GM06990 (cell line): ENCODE results near the gene CACNA2D3.

Experiments used
- DNase-seq: peaks from one replicate; pipeline ENCODE4 v3.0.0-alpha.2; 2011; ENCODE audit not compliant: insufficient read length; ENCODE audit errors: extremely low read depth
- H3K27me3 ChIP-seq: replicated peaks from 2 replicates; pipeline ENCODE4 v1.6.0; 2011; ENCODE audit warnings: low read length; ENCODE audit not compliant: control insufficient read depth, insufficient read depth
- H3K36me3 ChIP-seq: 2 replicates; pipeline ENCODE4 v1.5.1; 2011; ENCODE audit warnings: low read length; ENCODE audit not compliant: control insufficient read depth, insufficient read depth
- H3K4me3 ChIP-seq: replicated peaks from 2 replicates; pipeline ENCODE4 v1.5.1; 2011; ENCODE audit warnings: low read depth, mild to moderate bottlenecking, control low read depth, low read length
- CTCF ChIP-seq: IDR thresholded peaks from 2 replicates; pipeline ENCODE4 v1.5.1; 2011; ENCODE audit warnings: low read length, control low read depth, mild to moderate bottlenecking, inconsistent platforms; ENCODE audit not compliant: insufficient read depth, poor library complexity, severe bottlenecking

The CACNA2D3 gene

DNA sequence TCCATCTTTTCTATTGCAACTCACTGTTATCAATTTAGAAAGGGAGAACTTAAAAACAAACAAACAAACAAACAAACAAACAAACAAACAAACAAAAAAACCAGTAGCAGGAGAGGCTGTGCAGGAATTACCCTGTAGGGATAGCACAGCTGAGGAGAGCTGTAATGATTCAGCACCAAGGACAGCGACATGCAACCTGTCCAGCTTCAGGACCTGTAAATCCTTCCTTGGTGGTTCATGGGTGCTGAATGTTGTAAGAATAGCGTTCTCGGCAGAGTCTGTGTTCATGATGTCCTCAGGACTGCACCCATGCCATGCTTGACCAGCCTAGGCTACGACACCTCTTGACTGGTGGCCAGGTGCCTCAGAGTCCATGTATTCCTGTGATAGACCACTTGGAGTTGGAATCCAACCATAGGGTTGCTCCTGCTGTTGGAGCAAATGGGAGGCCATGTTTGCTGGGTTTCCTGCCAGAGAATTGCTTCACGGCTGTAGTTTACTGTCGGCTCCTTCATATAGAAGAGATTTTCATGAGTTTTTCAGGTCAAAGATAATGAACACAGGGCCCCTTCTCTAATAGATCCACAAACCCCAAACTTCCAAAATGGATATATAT, 65.9 kb downstream of the CACNA2D3 start:
- peak; percentile 2 for DNase-seq
- TF ChIP-seq CTCF = no peak
- Histone ChIP-seq H3K36me3 (no peaks in the 10 kb centered on the region), H3K27me3 (no peaks in the 10 kb centered on the region), H3K4me3 (no peak overlapping the region)

- DNase-seq = no peak
- H3K4me3 ChIP-seq = no peak overlapping the region
- no peak for TF ChIP-seq CTCF
- no peaks in the 10 kb centered on the region; the same call in 1 of the 2 replicates for H3K27me3 ChIP-seq
- no peaks in the 10 kb centered on the region for H3K36me3 ChIP-seq
Measured at GRCh38 chr3:54191220-54191619, 68.9 kb downstream of the CACNA2D3 start.

DNA sequence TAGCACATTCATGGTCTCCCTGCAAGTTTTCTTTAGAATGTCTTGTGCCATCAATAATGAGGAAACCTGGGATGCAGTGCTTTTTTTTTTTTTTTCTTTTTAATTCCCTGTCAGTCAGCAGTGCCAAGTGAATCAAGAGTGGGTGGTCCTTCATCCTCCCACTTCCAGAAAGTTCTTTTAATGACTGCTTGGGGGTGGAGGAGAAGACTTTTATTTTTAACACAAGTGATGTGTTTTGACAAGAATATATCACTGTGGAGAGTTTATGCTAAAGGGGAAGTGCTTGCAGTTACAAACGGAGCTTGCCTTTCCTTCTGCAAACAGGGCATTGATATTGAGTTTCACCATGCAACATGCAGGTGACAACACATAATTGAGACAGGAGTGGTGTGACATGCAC, 69.7 kb downstream of the CACNA2D3 start:
- no peak for TF ChIP-seq CTCF
- no peaks in the 10 kb centered on the region for H3K36me3 ChIP-seq
- DNase-seq = no peak
- no peak overlapping the region for H3K4me3 ChIP-seq
- no peaks in the 10 kb centered on the region; the same call in 1 of the 2 replicates for H3K27me3 ChIP-seq

GRCh38 chr3:54193093-54193492, 70.7 kb downstream of the CACNA2D3 start:
- no peak for DNase-seq
- no peak for TF ChIP-seq CTCF
- Histone ChIP-seq H3K36me3 (no peaks in the 10 kb centered on the region), H3K4me3 (no peak overlapping the region), H3K27me3 (no peaks in the 10 kb centered on the region; the same call in 1 of the 2 replicates)

DNA sequence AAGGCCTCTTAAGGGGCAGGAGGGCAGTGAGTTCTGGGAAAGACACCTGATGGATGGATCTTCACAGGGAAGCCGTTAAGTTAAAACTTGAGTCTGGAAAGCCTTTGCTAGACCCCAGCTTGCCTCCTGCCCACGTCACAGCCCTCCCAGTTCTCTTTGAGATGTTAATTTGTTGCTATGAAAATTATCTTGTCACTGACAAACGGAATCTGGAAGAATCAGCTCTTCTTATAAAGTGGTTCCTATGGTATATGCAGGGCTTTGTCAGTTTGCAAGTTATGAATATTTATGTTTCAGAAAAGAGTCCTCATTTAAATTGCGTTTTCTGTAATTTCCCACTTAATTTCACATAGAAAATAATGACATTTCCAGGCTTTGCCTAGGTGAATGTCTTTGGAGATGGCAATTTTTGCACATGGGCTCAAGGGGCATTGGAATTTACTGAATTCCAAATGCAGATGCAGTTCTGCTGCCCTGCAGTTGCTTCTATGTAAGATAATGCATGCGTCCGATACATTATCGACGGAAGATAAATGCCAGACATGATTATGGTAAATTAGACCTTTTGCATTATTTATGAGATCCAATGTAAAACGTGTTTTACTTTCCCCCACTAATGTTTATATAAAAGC, 74.1 kb downstream of the CACNA2D3 start:
- H3K36me3 ChIP-seq = no peaks in the 10 kb centered on the region
- DNase-seq = no peak
- no peak for TF ChIP-seq CTCF
- H3K27me3 ChIP-seq = no peaks in the 10 kb centered on the region; the same call in 1 of the 2 replicates
- H3K4me3 ChIP-seq = no peak overlapping the region
